Right lobe of liver (tissue), 6 donors: ENCODE measurements around the gene SOWAHC. TPM values are rescaled to one million over a fixed set of nuclear protein-coding genes. Genes with fewer than 3 reads are reported as not detected.
A peak's percentile ranks its signal among the peaks of the same experiment; 100 is the strongest.

ENCODE experiments used
- ATAC-seq, 4 donors: fragments of 200-7000 bp; cut with Tn5 transposase; one replicate each; pipeline ENCODE4 v1.9.1; 2020; ENCODE audit warnings: mild to moderate bottlenecking in 4 of 4, moderate library complexity in 4 of 4
- DNase-seq, 3 donors: peaks; one replicate each; pipeline ENCODE4 v3.0.0-alpha.2; 2020
- H3K27ac ChIP-seq, 3 donors: fragments of 200-600 bp; one replicate each; pipeline ENCODE4 v1.8.0; 2022
- H3K27me3 ChIP-seq, 2 donors: fragments of 200-600 bp; one replicate each; pipeline ENCODE4 v1.8.0; 2022
- H3K36me3 ChIP-seq, 4 donors: fragments of 200-600 bp; sonication (generic) in 1 of 4; one replicate each; pipeline versions ENCODE4 v1.5.1 to v1.8.0; 2017 to 2022; ENCODE audit warnings: control low read depth in 1 of 4
- H3K4me1 ChIP-seq, 4 donors: fragments of 200-600 bp; sonication (generic) in 1 of 4; one replicate each; pipeline versions ENCODE4 v1.5.1 to v1.8.0; 2017 to 2022; ENCODE audit warnings: control low read depth in 1 of 4
- H3K4me3 ChIP-seq, 3 donors: fragments of 200-600 bp; one replicate each; pipeline ENCODE4 v1.8.0; 2022
- H3K9me3 ChIP-seq, 4 donors: fragments of 200-600 bp; sonication (generic) in 1 of 4; one replicate each; pipeline versions ENCODE4 v1.5.1 to v1.8.0; 2017 to 2022; ENCODE audit warnings: control low read depth in 1 of 4
- CTCF ChIP-seq, 4 donors: fragments of 200-600 bp in 3 of 4; fragments of 450-650 bp in 1 of 4; IDR thresholded peaks; one replicate each; pipeline versions ENCODE4 v1.5.1 to v1.8.0; 2016 to 2022; ENCODE audit warnings: antibody characterized with exemption in 4 of 4, mild to moderate bottlenecking in 2 of 4
- POLR2A ChIP-seq: fragments of 450-650 bp; IDR thresholded peaks from one replicate; pipeline ENCODE4 v1.6.1; 2017; ENCODE audit warnings: antibody characterized with exemption, mild to moderate bottlenecking
- WGBS: methylation state at CpG from one replicate; pipeline ENCODE4 v1.1.6; 2018; ENCODE audit warnings: low coverage, low lambda C conversion rate; ENCODE audit not compliant: insufficient coverage; ENCODE audit errors: missing lambda C conversion rate; 5-methylcytosine and 5-hydroxymethylcytosine counted together
- intact Hi-C, 2 donors: fragments of 100-400 bp; cut with DNase I; formaldehyde crosslinking; loops; one replicate each; pipeline versions ENCODE4 v1.11.2 to v1.14.1; 2022
- total RNA-seq, 6 experiments: library from RNA; depleted of rRNA in 2 of 6; stranded (reverse); fragments of >200 nt in 2 of 6; fragmentation: NEBNext Ultra II Directional in 3 of 6; extraction: Animal tissue kit (Norgen Biotek cat#: 25700) in 3 of 6; gene quantifications; one replicate each; pipeline versions ENCODE4 v1.1.0 to v1.2.4, GENCODE V29; 2016 to 2023
- donor health status: DM: no; HTN: yes; CAD: no.
- donor health status: DM: no; HTN: no; CAD: no.
- donor health status: DM: no; HTN: no; CAD: no.
- donor health status: DM: no; HTN: yes; CAD: no.
- donor health status: DM: no; HTN: yes; CAD: no.

SOWAHC gene
- total RNA-seq, 6 experiments from 2014 or later = 13.0 to 55.1 (median 34.4) TPM

GRCh38 chr2:109631741-109632140 lies 17.6 kb downstream of the SOWAHC start:
- 32% methylated on average over 3 of the region's 3 CpGs for WGBS
- DNase-seq (no peak), ATAC-seq (peak in 2 of 4 donors; percentile 4 to 31)
- TF ChIP-seq CTCF (IDR thresholded peaks at IDR 0.05) (no peak), POLR2A (no peak)
- no peak overlapping the region for H3K4me3 ChIP-seq
- no peaks in the 10 kb centered on the region for H3K9me3 ChIP-seq
- no peaks in the 10 kb centered on the region for H3K36me3 ChIP-seq
- peak overlapping the region; percentile 28 to 88 (median 73) for H3K27ac ChIP-seq
- intact Hi-C loops = no loop called here
- no peaks in the 10 kb centered on the region for H3K27me3 ChIP-seq
- peaks cover 0 to 30% (median 5%) of the 10 kb centered on the region in 4 donors for H3K4me1 ChIP-seq

- H3K36me3 ChIP-seq = no peaks in the 10 kb centered on the region
- DNase-seq (peak in 2 of 3 donors; percentile 51 to 52), ATAC-seq (peak; percentile 66 to 78 (median 73))
- H3K27ac ChIP-seq = peak overlapping the region; percentile 28 to 88 (median 73)
- WGBS = 40% methylated on average over 3 of the region's 14 CpGs
- peaks cover 0 to 30% (median 5%) of the 10 kb centered on the region in 4 donors for H3K4me1 ChIP-seq
- H3K27me3 ChIP-seq = no peaks in the 10 kb centered on the region
- H3K9me3 ChIP-seq = no peaks in the 10 kb centered on the region
- intact Hi-C loops = no loop called here
- TF ChIP-seq POLR2A (peak; percentile 34), CTCF (IDR thresholded peaks at IDR 0.05) (no peak)
- no peak overlapping the region for H3K4me3 ChIP-seq
Measured at GRCh38 chr2:109632158-109632789, 18.1 kb downstream of the SOWAHC start.

GRCh38 chr2:109633284-109633961 lies 19.3 kb downstream of the SOWAHC start:
- no peak for TF ChIP-seq POLR2A
- TF ChIP-seq CTCF (IDR thresholded peaks at IDR 0.05) = no peak
- no peaks in the 10 kb centered on the region for H3K27me3 ChIP-seq
- no peak overlapping the region for H3K4me3 ChIP-seq
- no peaks in the 10 kb centered on the region for H3K36me3 ChIP-seq
- DNase-seq = no peak
- H3K9me3 ChIP-seq = no peaks in the 10 kb centered on the region
- H3K27ac ChIP-seq = peak overlapping the region in 1 of 3 donors; percentile 88
- no peak for ATAC-seq
- WGBS = 87% methylated on average over 9 of the region's 10 CpGs
- intact Hi-C loops = no loop called here
- H3K4me1 ChIP-seq = peaks cover 0 to 37% (median 5%) of the 10 kb centered on the region in 4 donors

- no peaks in the 10 kb centered on the region for H3K36me3 ChIP-seq
- ATAC-seq (no peak), DNase-seq (no peak)
- TF ChIP-seq CTCF (IDR thresholded peaks at IDR 0.05) (no peak), POLR2A (no peak)
- intact Hi-C loops = no loop called here
- WGBS = 89% methylated on average over 9 of the region's 11 CpGs
- H3K4me3 ChIP-seq = no peak overlapping the region
- H3K27ac ChIP-seq = peak overlapping the region in 1 of 3 donors; percentile 8
- no peaks in the 10 kb centered on the region for H3K27me3 ChIP-seq
- no peaks in the 10 kb centered on the region for H3K9me3 ChIP-seq
- peaks cover 0 to 33% (median 5%) of the 10 kb centered on the region in 4 donors for H3K4me1 ChIP-seq
Measured at GRCh38 chr2:109635426-109636304, 21.5 kb downstream of the SOWAHC start.
